Hematopoietic multipotent progenitor cell treated with erythropoietin and hydrocortisone succinate and interleukin-3 and kit ligand, for 15 days (in vitro differentiated cells): ENCODE measurements around the gene EML2.

ENCODE experiments used
- DNase-seq: peaks from one replicate; pipeline ENCODE4 v3.0.0-alpha.2; 2015; ENCODE audit warnings: low spot score

The EML2 gene

DNA sequence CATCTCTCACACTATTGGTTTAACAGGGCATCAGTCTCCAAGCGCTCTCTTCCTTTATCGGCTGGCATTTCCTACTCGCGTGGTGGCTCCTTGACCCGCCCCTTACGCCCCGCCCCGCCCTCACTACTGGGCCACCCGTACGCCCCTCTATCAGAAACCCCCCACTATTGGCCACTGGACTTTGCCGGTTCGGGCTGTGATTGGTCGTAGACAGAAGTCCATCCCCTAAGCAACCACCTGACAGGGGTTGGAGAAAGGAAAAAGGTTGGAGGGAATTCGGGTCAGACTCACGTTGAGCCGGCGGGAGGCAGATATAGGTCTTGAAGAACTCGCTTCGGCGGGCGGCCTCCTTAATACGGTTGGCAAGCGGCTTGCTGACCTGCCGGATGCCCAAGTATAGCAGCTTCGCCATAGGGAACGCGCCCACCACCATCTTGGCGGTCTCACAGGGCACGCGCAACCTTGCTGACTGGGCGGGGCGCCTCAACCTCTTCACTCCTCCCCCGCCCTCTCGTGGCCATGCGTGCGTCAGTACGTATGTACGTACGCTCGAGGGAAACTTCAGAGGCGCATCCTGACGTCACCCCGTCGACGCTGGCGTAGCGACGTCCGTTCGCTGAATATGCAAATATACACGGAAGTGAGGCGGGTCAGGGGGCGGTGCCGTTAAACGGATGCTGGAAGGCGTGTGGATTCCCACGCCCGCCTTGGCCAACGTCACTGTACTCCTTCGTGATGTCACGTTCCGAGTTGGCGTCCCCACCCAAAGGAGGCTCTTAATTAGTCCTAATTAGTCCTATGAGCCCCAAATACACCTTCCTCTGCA, 54.7 kb downstream of the EML2 start, which contains the start of gene OPA3:
TSS of gene OPA3 (minus strand) at position 471 of the 826 bp plus-strand sequence. CDS start at position 433, 38 bp downstream.
- DNase-seq = peak; percentile 100

DNA sequence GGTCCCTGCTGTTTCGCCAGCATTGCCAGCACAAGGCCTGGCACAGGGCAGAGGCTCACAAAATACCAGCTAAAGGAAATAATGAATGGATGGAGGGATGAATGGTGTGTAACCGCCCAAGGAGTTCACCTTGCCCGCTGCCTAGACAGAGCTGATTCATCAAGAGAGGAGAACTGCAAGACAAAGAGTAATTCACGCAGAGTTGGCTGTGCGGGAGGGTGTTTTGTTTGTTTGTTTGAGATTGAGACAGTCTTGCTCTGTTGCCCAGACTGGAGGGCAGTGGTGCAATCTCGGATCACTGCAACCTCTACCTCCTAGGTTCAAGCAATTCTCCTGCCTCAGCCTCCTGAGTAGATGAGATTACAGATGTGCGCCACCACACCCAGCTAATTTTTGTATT, 57.6 kb downstream of the EML2 start:
- DNase-seq = no peak

DNA sequence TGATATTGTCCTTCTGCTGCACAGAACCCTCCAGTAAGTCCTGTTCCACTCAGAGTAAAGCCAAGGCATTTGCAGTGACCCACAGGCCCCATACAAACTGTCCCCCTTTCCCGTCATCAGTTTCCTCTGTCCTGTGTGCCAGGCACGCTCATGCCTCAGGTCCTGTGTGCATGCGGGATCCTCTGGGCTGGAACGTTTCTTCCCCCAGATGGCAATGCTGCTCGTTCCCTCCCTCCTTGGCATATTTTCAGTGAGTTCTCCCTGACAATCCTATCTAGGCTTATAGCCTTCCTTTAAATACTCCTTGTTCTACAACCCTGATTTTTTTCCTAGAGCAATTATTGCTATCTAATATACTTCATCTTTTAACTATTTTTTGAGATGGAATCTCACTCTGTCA, 60.3 kb downstream of the EML2 start:
- DNase-seq = no peak

DNA sequence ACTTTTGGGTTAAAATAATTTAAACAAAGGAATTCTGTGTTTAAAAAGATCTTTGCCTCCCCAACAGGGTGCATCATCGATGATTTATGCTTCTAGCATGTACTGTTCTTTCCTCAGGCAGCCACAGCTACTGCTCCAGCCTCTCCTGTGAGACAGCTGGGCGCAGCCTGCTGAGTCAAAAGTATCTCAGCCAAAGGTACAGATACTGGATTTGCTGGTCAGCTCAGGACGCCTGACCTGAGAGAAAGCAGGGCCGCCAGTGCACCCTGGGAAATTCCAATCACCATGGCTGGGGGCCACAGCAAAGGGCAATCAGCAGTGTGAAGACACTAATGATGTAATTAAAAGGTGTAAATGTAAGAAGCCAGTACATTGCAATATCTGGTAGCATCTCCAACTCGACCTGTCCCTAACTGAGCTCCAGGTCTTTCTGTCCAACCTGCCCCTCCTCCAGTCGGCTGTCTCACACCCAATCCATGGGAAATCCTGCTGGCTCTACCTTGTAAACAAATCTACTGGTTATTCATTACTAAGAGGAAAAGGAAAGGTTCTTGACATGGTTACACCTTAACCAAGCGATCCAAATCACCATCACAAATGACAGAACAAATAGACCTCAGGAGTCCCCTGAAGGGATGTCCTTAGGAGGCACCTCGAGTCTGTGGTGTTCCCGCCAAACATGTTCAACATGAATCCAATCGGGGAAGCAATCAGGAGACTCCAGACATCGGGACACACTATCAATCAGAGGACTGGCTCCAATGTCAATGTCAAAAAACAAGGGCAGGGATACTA, 61.9 kb downstream of the EML2 start:
- no peak for DNase-seq

DNA sequence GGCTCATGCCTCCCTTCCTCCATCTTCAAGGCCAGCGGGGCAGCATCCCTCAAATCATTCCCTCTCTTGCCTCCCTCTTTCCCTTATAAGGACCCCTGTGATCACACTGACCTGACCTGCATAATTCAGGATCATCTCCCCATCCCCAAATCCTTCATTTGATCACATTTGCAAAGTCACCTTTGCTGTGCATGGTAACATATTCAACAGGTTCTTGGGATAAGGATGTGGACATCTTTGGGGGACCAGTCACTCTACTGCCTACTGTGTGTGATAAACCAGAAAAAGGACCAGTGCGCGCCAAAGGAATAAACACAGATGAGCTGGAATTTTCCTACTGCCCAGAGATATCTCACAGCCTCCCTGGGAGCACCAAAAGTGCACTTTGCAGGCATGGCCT, 62.5 kb downstream of the EML2 start:
- no peak for DNase-seq

DNA sequence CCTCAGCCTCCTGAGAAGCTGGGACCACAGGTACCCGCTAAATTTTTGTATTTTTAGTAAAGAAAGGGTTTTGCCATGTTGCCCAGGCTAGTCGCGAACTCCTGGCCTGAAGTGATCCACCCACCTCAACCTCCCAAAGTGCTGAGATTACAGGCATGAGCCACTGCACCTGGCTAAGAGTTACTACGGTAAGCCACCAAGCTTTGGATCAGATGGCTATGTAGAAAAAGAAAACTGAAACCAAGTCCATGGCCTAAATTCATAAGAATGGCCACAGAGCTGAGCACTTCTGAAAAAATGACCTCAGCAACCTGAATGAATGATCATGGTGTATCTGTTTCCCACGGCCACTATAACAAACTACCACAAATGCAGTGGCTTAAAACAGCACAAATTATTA, 64.0 kb downstream of the EML2 start:
- DNase-seq = no peak

DNA sequence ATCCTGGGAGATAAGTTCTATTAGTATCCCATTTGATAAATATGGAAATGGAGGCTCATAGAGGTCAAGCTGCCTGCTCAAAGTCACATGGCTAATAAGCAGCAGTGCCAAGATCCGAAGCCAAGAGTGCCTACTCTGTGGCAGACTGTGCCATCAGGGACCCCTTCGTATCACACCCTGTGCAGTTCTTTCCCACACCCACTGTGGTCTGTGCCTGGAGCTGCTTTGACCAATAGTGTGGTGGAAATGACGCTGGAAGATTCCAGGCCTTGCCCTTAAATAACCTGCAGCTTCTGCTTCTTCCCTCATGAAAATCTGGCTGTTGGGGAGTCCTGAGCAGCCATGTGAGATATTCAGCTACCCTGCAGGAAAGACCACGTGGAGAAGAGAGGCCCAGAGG, 64.7 kb downstream of the EML2 start:
- no peak for DNase-seq

DNA sequence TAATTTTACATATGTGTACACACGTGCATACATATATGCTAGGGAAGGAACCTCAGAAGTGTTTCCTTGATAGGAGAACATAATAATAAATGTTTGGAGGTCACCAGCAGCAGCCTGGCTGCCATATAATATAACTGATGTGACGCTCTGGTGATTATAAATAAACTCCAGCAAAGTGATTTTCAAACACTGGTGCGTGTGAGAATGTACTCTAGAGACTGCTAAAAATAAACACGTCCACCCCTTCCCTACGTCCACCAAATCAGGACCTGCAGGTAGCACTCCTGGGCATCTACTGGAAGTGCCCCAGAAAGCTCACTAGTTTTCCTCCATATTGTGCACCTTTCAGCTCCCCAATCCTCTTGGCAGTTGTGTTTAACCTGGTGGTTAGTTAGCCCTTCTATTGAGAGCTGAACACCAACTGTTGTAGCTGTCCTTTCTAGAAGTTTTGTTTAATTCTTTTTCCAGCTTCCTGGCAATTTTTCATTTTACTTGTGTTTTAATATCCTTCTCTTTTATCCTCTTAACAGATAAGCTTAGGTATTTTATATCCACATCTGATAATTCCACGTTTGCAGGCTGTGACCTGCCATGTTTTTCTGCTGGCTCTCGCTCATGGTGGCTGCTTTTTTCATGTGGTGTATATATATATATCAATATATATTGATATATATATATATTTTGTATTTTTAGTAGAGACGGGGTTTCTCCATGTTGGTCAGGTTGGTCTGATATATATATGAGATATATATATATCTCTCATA, 67.6 kb downstream of the EML2 start:
- no peak for DNase-seq

DNA sequence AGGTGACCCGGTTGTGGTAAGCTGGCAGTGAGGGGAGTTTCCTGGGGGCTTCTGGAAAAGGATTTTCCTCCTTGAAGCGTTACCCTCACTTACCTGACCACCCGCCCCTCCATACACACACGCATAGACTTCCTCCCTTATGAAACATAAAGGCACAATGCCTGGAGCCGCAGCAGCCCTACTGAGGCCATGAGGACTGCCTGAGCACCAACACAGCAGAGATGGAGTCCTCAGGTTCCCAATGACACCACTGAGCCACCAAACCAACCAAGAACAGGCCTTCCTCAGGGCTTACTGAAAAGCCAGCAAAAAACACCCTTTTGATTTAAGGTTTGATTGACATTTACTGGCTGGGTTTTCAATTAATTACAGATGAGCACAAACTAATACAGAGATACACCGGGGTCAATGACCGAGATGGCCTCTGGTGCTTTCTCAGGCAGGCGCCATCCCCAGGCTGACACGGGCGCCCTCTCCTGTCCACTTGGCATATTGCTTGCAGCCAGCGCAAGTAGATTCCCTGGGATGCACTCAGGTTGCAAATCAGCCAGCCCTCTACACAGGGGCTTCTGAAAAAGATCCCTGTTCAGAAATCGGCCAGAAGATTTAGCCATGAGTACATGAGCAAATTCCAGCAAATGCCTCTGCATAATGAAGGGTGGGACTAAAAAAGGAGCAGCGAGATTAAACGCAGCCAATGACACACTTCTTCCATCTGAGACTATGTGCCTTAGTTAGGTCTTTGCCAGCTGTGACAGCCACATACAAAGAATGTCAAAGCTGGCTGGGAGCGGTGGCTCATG, 69.4 kb downstream of the EML2 start:
- DNase-seq = peak; percentile 43

DNA sequence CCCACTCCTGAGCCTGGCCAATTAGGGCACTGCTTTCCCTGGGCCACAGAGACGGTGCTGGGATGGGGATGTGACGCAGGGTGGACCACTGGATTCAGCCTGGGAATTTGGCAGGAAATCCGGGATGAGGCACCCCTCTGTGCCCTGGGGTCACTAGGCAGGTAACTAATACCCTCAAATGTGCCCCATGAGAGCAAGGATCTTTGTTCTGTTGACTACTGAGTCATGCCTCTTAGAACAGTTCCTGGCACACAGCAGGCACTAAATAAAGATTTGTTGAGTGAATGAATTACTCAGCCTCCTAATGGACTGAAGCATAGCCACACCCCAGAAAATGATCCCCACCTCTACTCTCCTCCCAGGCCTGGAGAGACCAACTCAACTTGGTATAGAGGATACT, 70.5 kb downstream of the EML2 start:
- no peak for DNase-seq

DNA sequence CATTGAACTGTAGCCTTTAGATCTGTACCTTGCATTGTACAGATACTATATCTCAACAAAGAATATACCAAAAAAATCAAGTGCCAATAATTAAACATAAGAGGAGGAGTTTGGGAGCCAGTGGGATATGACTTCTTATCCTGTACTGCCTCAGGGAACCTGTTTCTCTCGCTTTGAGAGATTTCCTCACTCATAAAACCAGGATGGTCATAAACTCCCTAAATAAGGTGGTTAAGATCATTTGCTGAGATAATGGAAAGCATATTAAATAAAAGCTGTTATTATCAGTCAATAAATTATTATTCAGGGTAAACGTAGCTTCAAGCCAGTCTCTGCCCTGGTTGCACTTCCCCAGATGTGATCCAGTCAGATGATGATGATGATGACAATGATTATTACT, 71.6 kb downstream of the EML2 start:
- DNase-seq = no peak

DNA sequence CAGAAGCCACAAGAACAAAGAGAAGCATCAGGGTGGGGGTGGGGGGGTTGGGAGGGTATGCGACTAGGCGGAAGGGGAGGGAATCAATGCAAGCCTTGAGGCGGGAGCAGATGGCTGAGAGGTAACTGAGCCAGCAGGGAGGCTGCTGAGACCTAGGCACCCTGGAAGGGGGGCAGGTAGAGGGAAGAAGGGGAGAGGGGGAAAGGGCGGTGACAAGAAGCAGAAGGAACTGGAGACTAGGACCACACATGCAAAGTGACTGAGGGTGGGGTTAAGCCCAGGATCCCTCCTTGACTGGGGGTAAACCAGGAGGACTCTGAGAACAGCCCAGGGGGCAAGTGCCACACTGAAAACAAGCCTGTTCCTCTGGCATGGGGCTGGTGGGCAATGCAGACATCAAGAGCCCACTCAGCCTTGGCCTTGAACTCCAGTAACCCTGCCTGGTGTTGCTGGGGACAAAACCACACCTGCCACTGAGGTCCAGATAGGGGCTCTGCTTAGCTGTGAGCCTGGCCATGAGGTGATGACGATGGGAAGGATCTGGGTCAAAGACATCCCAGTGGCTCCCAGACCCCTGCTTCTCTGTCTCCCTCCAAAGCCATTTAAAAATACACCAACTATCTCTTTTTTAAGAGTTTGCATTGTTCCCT, 74.9 kb downstream of the EML2 start:
- no peak for DNase-seq

DNA sequence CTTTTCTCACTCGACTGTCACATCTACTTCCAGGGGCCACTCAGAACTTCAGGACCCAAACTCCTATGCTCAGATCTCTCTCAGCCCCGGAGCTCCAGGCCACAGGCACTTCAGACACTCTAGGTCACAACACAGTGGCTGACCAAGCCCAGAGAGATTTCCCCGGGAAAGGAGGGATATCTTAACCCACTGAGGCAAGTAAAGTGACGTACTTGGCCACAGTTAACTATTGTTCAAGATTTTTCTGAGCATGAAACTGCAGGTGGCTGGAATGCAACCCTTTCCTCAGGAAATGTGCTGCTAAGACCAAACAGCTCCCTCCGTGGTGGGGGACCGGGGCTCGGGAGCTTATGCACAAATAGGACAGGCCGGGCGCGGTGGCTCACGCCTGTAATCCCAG, 78.5 kb downstream of the EML2 start:
- no peak for DNase-seq

DNA sequence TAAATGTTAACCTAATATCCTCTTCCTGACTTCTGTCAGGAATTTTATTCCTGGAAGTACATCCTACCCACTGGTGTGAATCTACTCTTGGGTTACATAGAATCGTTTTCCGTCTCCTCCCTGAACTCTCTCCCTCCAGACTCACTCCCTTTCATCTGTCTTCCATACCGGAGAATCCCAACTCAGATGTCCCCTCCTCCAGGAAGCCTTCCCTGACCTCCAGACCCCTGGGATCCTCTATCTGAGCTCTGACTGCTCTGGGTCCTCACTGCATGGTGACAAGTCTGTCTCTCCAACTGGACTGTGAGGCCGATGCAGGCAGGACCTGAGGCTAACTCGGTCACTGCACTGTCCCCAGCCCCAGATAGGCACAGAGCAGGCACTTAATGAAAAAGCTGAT, 79.2 kb downstream of the EML2 start:
- DNase-seq = no peak
